SK-N-SH treated with all-trans-retinoic acid at 6 μM for 48 hours (cell line): ENCODE measurements around the gene SERP1.

ENCODE experiments used
- SNAI2 ChIP-seq: fragments of 250-450 bp; sonication (Bioruptor Pico); IDR thresholded peaks from 2 replicates; pipeline ENCODE4 v1.5.0; 2020; ENCODE audit warnings: mild to moderate bottlenecking, moderate library complexity
- ZNF565 ChIP-seq: fragments of 450-650 bp; formaldehyde crosslinking; conservative IDR thresholded peaks from 2 replicates; pipeline ENCODE4 v1.5.0; 2020; ENCODE audit warnings: low read depth, mild to moderate bottlenecking, moderate library complexity

DNA sequence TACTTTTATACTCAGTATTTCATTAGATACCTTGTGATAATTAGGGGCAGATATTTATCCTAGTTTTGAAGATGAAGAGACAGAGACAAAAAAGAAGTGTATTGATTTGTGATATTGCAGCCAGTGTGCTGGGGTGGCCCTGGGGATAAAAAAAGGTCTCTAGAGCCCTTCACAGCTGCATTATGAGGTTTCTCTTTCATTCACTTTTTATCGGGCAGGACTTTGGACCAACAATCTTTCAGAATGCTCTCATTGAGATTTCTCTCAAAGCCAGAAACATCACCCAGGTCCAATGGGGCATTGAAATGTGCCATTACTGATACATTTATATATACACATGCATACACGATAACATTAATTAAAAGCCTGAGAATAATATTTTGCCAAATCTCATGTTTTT, 36.3 kb upstream of the SERP1 start:
- TF ChIP-seq SNAI2 (no peak), ZNF565 (CRISPR knock-in tag) (no peak)
